DLD1 (cell line): ENCODE results near the gene TIE1.

Source experiments
- in situ Hi-C: cut with HindIII; loops from 2 replicates; pipeline ENCODE4 v1.10.0; 2017; ENCODE audit warnings: low sequenced_read_pairs

The TIE1 gene

GRCh38 chr1:43292679-43293078, 8.1 kb upstream of the TIE1 start:
- in situ Hi-C loops, result no loop called here

- in situ Hi-C loops, result no loop called here
These were observed 7.6 kb upstream of the TIE1 start for GRCh38 chr1:43293176-43293575.

GRCh38 chr1:43293896-43294760, 6.7 kb upstream of the TIE1 start:
- in situ Hi-C loops, result no loop called here

GRCh38 chr1:43294761-43295160, 6.0 kb upstream of the TIE1 start:
- in situ Hi-C loops, result no loop called here

- in situ Hi-C loops, result no loop called here
These were observed 4.6 kb upstream of the TIE1 start for GRCh38 chr1:43296207-43296606.

- in situ Hi-C loops, result no loop called here
These were observed 2.7 kb upstream of the TIE1 start for GRCh38 chr1:43298055-43298454.

- in situ Hi-C loops, result no loop called here
These were observed 1.7 kb upstream of the TIE1 start for GRCh38 chr1:43299101-43299500.

GRCh38 chr1:43302201-43302600, 1.4 kb downstream of the TIE1 start:
- in situ Hi-C loops, result no loop called here

GRCh38 chr1:43302721-43303470, 2.1 kb downstream of the TIE1 start:
- in situ Hi-C loops, result no loop called here

- in situ Hi-C loops, result no loop called here
These were observed 2.9 kb downstream of the TIE1 start for GRCh38 chr1:43303471-43304313.

- in situ Hi-C loops, result no loop called here
These were observed 3.5 kb downstream of the TIE1 start for GRCh38 chr1:43304314-43304681.

GRCh38 chr1:43304771-43305300, 4.1 kb downstream of the TIE1 start:
- in situ Hi-C loops, result no loop called here

- in situ Hi-C loops, result no loop called here
These were observed 4.7 kb downstream of the TIE1 start for GRCh38 chr1:43305461-43305860.

GRCh38 chr1:43305926-43306687, 5.3 kb downstream of the TIE1 start:
- in situ Hi-C loops, result no loop called here

GRCh38 chr1:43306688-43307457, 6.1 kb downstream of the TIE1 start:
- in situ Hi-C loops, result no loop called here

GRCh38 chr1:43307458-43308158, 6.8 kb downstream of the TIE1 start:
- in situ Hi-C loops, result no loop called here

GRCh38 chr1:43308635-43309404, 8.0 kb downstream of the TIE1 start:
- in situ Hi-C loops, result no loop called here

- in situ Hi-C loops, result no loop called here
These were observed 8.7 kb downstream of the TIE1 start for GRCh38 chr1:43309405-43310025.
